ENCODE results near the gene FN3K. TPM values are rescaled to one million over a fixed set of nuclear protein-coding genes. Genes with fewer than 3 reads are reported as not detected.
"Not testable (repeated sequence)": the region's sequence is repeated elsewhere in the genome, so short reads cannot be mapped to it uniquely, and the experiment has no call there.

The FN3K gene
- total and polyA plus RNA-seq, 2 of the 13 experiments (the other 11 are each of a cell fraction or from before 2014, with no cell fraction given): 3.5 to 12.2 TPM

DNA sequence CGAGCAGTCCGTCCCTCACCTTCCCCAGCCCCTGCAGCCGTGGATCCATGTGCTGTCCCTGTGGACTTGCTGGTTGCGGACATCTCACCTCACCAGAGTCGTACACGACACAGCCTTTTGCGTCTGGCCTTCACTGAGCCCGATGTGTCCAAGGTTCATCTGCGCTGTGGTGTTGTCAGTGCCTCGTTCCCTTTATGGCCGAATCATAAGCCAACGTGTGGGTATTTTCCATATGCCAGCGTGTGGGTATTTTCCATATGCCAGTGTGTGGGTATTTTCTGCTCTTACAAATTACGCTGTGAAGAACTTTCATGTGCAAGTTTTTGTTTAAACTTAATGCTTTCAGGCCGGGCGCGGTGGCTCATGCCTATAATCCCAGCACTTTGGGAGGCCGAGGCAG is 48.1 kb downstream of the FN3K start:
- Histone ChIP-seq H3K4me3 (replicated peaks in 1 of 3; ENCODE audit: insufficient read depth in 1 of 3, low read depth in 2 of 3, low read length in 3 of 3) (no peak overlapping the region), H3K9ac (ENCODE audit: insufficient read depth, low read depth, low read length) (no peak overlapping the region), H3K4me2 (ENCODE audit: low read depth, low read length) (no peak overlapping the region), H4K20me1 (ENCODE audit: insufficient read depth, low read length) (no peaks in the 10 kb centered on the region), H3K4me1 (ENCODE audit: insufficient read depth, low read length) (no peaks in the 10 kb centered on the region), H3K9me3 (ENCODE audit: low read length) (no peaks in the 10 kb centered on the region), H3K27ac (ENCODE audit: extremely low read length, insufficient read depth, low read length) (no peak overlapping the region), H3K27me3 (ENCODE audit: control insufficient read depth in 1 of 2, insufficient read depth in 2 of 2, low read length in 2 of 2) (no peaks in the 10 kb centered on the region), H3K36me3 (replicated peaks in 1 of 2; ENCODE audit: control insufficient read depth in 1 of 2, insufficient read depth in 2 of 2, low read length in 2 of 2) (peaks cover 17 to 30% of the 10 kb centered on the region in 2 experiments; a peak in 4 of 5 replicates), H3K79me2 (ENCODE audit: insufficient read depth, low read length) (no peaks in the 10 kb centered on the region), H2AFZ (ENCODE audit: low read length) (no peak overlapping the region)
- in situ Hi-C loops (cut with HindIII; ENCODE audit: extremely low pct_ligation_motif_present, low pct_unique_long_range_greater_than_20kb): loop anchor here (5.0 kb wide), 1 partner anchor 144 kb away; no protein-coding TSS in a partner anchor
- ChIA-PET CTCF (ENCODE audit: low intra/inter-chr PET ratio, low total read pairs) (interaction anchor here (2.6 kb wide), 1 partner anchor 134 kb away, joined by 17 read pairs; no protein-coding TSS in a partner anchor), POLR2A (no interaction called here)
- intact Hi-C loops (cut with micrococcal nuclease; ENCODE audit: unreplicated experiment): no loop called here
- DNase-seq (ENCODE audit: low spot score) (no peak), FAIRE-seq (no peak), ATAC-seq (no peak)
- TF ChIP-seq, protein P1, sequence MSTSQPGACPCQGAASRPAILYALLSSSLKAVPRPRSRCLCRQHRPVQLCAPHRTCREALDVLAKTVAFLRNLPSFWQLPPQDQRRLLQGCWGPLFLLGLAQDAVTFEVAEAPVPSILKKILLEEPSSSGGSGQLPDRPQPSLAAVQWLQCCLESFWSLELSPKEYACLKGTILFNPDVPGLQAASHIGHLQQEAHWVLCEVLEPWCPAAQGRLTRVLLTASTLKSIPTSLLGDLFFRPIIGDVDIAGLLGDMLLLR (CRISPR knock-in tag; IDR thresholded peaks at IDR 0.05): 0 out of 2 replicates have a peak, but pooled peaks have one; percentile 15
- TF ChIP-seq ZNF350 (CRISPR knock-in tag; IDR thresholded peaks at IDR 0.05; ENCODE audit: borderline replicate concordance, low read depth) (no peak), MED1 (CRISPR knock-in tag; IDR thresholded peaks at IDR 0.05) (no peak)
- WGBS (ENCODE audit: low lambda C conversion rate): 96% methylated on average over 18 of the region's 18 CpGs
- BruUV-seq (replicated peaks): no TSS peak

DNA sequence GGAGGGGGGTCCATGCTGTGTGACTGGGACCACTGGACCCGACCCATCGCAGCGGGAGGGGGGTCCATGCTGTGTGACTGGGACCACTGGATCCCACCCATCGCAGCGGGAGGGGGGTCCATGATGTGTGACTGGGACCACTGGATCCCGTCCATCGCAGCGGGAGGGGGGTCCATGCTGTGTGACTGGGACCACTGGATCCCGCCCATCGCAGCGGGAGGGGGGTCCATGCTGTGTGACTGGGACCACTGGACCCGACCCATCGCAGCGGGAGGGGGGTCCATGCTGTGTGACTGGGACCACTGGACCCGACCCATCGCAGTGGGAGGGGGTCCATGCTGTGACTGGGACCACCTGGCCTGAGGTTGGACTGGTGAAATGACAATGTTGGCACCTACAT is 50.2 kb downstream of the FN3K start:
- ATAC-seq; H3K4me2 ChIP-seq (ENCODE audit: low read depth, low read length); H3K9ac ChIP-seq (ENCODE audit: insufficient read depth, low read depth, low read length); POLR2A ChIA-PET; intact Hi-C loops (cut with micrococcal nuclease; ENCODE audit: unreplicated experiment); H3K79me2 ChIP-seq (ENCODE audit: insufficient read depth, low read length); in situ Hi-C loops (cut with HindIII; ENCODE audit: extremely low pct_ligation_motif_present, low pct_unique_long_range_greater_than_20kb); H3K9me3 ChIP-seq (ENCODE audit: low read length); H3K4me1 ChIP-seq (ENCODE audit: insufficient read depth, low read length); H3K4me3 ChIP-seq (replicated peaks in 1 of 3; ENCODE audit: insufficient read depth in 1 of 3, low read depth in 2 of 3, low read length in 3 of 3); FAIRE-seq; H2AFZ ChIP-seq (ENCODE audit: low read length); H4K20me1 ChIP-seq (ENCODE audit: insufficient read depth, low read length); DNase-seq (ENCODE audit: low spot score); CTCF ChIA-PET (ENCODE audit: low intra/inter-chr PET ratio, low total read pairs); BruUV-seq (replicated peaks); H3K27ac ChIP-seq (ENCODE audit: extremely low read length, insufficient read depth, low read length); H3K27me3 ChIP-seq (ENCODE audit: control insufficient read depth in 1 of 2, insufficient read depth in 2 of 2, low read length in 2 of 2): not testable (repeated sequence)
- WGBS (ENCODE audit: low lambda C conversion rate): 92% methylated on average over 12 of the region's 16 CpGs
- H3K36me3 ChIP-seq (replicated peaks in 1 of 2; ENCODE audit: control insufficient read depth in 1 of 2, insufficient read depth in 2 of 2, low read length in 2 of 2): peaks cover 17 to 30% of the 10 kb centered on the region in 2 experiments; a peak in 4 of 5 replicates
